Measurements from ENCODE around the gene MTG2. TPM values are rescaled to one million over a fixed set of nuclear protein-coding genes. Genes with fewer than 3 reads are reported as not detected.

MTG2 gene
- total and polyA plus RNA-seq, 9 donors = 12.7 to 36.9 (median 33.3) TPM

- no peaks in the 10 kb centered on the region for H3K9me3 ChIP-seq
- peaks cover 3% of the 10 kb centered on the region for H3K4me1 ChIP-seq (ENCODE audit: insufficient read depth)
- WGBS, 3 donors = 25 to 27% (median 25%) methylated on average over 25 of the region's 25 CpGs
- peak overlapping the region; percentile 77 to 80 for H3K27ac ChIP-seq
- no peak for DNase-seq
- intact Hi-C loops (cut with DNase I) = no loop called here
- H3K4me3 ChIP-seq = peak overlapping the region; percentile 95
- no peaks in the 10 kb centered on the region for H3K36me3 ChIP-seq
- no peaks in the 10 kb centered on the region for H3K27me3 ChIP-seq
- TF ChIP-seq EP300 (IDR thresholded peaks at IDR 0.05) = no peak
- no peak for TF ChIP-seq POLR2A (IDR thresholded peaks at IDR 0.05)
- no peak for TF ChIP-seq CTCF (IDR thresholded peaks at IDR 0.05)
These were observed 756 bp downstream of the MTG2 start for GRCh38 chr20:62183426-62184142.

- H3K9me3 ChIP-seq = no peaks in the 10 kb centered on the region
- no peak for TF ChIP-seq EP300 (IDR thresholded peaks at IDR 0.05)
- TF ChIP-seq CTCF (IDR thresholded peaks at IDR 0.05) = no peak
- no peak for TF ChIP-seq POLR2A (IDR thresholded peaks at IDR 0.05)
- no peak overlapping the region for H3K4me3 ChIP-seq
- peaks cover 3% of the 10 kb centered on the region for H3K4me1 ChIP-seq (ENCODE audit: insufficient read depth)
- no peak for DNase-seq
- WGBS, 3 donors = 71 to 79% (median 72%) methylated on average over 3 of the region's 3 CpGs
- H3K27ac ChIP-seq = no peak overlapping the region
- H3K27me3 ChIP-seq = no peaks in the 10 kb centered on the region
- no peaks in the 10 kb centered on the region for H3K36me3 ChIP-seq
- intact Hi-C loops (cut with DNase I) = no loop called here
These were observed 3.2 kb downstream of the MTG2 start for GRCh38 chr20:62186096-62186426.

- DNase-seq = no peak
- intact Hi-C loops (cut with DNase I) = no loop called here
- H3K27me3 ChIP-seq = no peaks in the 10 kb centered on the region
- TF ChIP-seq EP300 (IDR thresholded peaks at IDR 0.05) = no peak
- peaks cover 3% of the 10 kb centered on the region for H3K4me1 ChIP-seq (ENCODE audit: insufficient read depth)
- H3K9me3 ChIP-seq = no peaks in the 10 kb centered on the region
- WGBS, 3 donors = 36 to 59% (median 46%) methylated on average over 13 of the region's 13 CpGs
- no peak overlapping the region for H3K27ac ChIP-seq
- no peaks in the 10 kb centered on the region for H3K36me3 ChIP-seq
- H3K4me3 ChIP-seq = no peak overlapping the region
These were observed 4.3 kb downstream of the MTG2 start for GRCh38 chr20:62186887-62187866.

GRCh38 chr20:62190639-62191411 lies 8.0 kb downstream of the MTG2 start:
- Histone ChIP-seq H3K4me1 (ENCODE audit: insufficient read depth) (no peaks in the 10 kb centered on the region), H3K27ac (no peak overlapping the region), H3K27me3 (no peaks in the 10 kb centered on the region), H3K4me3 (no peak overlapping the region), H3K36me3 (no peaks in the 10 kb centered on the region), H3K9me3 (no peaks in the 10 kb centered on the region)
- WGBS, 3 donors = 62 to 71% (median 63%) methylated on average over 25 of the region's 25 CpGs
- no peak for TF ChIP-seq POLR2A (IDR thresholded peaks at IDR 0.05)
- no peak for TF ChIP-seq CTCF (IDR thresholded peaks at IDR 0.05)
- TF ChIP-seq EP300 (IDR thresholded peaks at IDR 0.05) = no peak
- intact Hi-C loops (cut with DNase I) = no loop called here
- DNase-seq = no peak

Data from ovary (tissue), 9 donors.